CD14-positive monocyte (primary cell): ENCODE data around the gene NKAIN4. TPM values are rescaled to one million over a fixed set of nuclear protein-coding genes. Genes with fewer than 3 reads are reported as not detected.

Source experiments
- DNase-seq, 3 donors: peaks; one replicate each; pipeline ENCODE4 v3.0.0-alpha.2; 2011 to 2022
- H2AFZ ChIP-seq: 2 replicates; pipeline ENCODE4 v1.6.0; 2012; ENCODE audit warnings: mild to moderate bottlenecking, low read depth, low read length, inconsistent platforms; ENCODE audit not compliant: insufficient read depth, poor library complexity, severe bottlenecking
- H3K27ac ChIP-seq, 2 donors: 1 replicate in 1 of 2; 2 replicates in 1 of 2; pipeline ENCODE4 v1.5.1; 2012 to 2013; ENCODE audit warnings: low read length in 2 of 2, control low read depth in 1 of 2, inconsistent platforms in 1 of 2, low read depth in 1 of 2, mild to moderate bottlenecking in 1 of 2
- H3K27me3 ChIP-seq, 2 donors: one replicate each; pipeline versions ENCODE4 v1.6.0 to v1.6.1; 2011 to 2013; ENCODE audit warnings: low read length in 2 of 2; ENCODE audit not compliant: control insufficient read depth in 2 of 2, insufficient read depth in 2 of 2
- H3K36me3 ChIP-seq, 2 donors: replicated peaks in 1 of 2; 1 replicate in 1 of 2; 2 replicates in 1 of 2; pipeline versions ENCODE4 v1.5.1 to v1.6.1; 2012 to 2013; ENCODE audit warnings: low read length in 2 of 2, control low read depth in 1 of 2, inconsistent platforms in 1 of 2, mild to moderate bottlenecking in 1 of 2; ENCODE audit not compliant: insufficient read depth in 2 of 2, control insufficient read depth in 1 of 2
- H3K4me1 ChIP-seq, 2 donors: 1 replicate in 1 of 2; 2 replicates in 1 of 2; pipeline versions ENCODE4 v1.5.1 to v1.6.1; 2012 to 2013; ENCODE audit warnings: low read length in 2 of 2, control low read depth in 1 of 2, inconsistent platforms in 1 of 2, mild to moderate bottlenecking in 1 of 2, moderate library complexity in 1 of 2; ENCODE audit not compliant: insufficient read depth in 2 of 2, control insufficient read depth in 1 of 2
- H3K4me2 ChIP-seq: replicated peaks from 2 replicates; pipeline ENCODE3; 2012; ENCODE audit warnings: low read length, moderate library complexity, mild to moderate bottlenecking; ENCODE audit not compliant: poor library complexity, severe bottlenecking; ENCODE audit errors: extremely low read depth
- H3K4me3 ChIP-seq, 3 experiments: fragments of 200-600 bp in 1 of 3; sonication (generic) in 1 of 3; replicated peaks in 1 of 3; 1 replicate in 2 of 3; 2 replicates in 1 of 3; pipeline ENCODE4 v1.5.1; 2011 to 2013; ENCODE audit warnings: low read length in 3 of 3, mild to moderate bottlenecking in 3 of 3, control low read depth in 2 of 3, low read depth in 2 of 3, inconsistent platforms in 1 of 3, moderate library complexity in 1 of 3
- H3K79me2 ChIP-seq: 2 replicates; pipeline ENCODE4 v1.6.0; 2012; ENCODE audit warnings: mild to moderate bottlenecking, control low read depth, inconsistent platforms, low read length, moderate library complexity; ENCODE audit not compliant: insufficient read depth
- H3K9ac ChIP-seq: 2 replicates; pipeline ENCODE4 v1.6.0; 2017; ENCODE audit warnings: low read length, mild to moderate bottlenecking; ENCODE audit not compliant: insufficient read depth, poor library complexity, severe bottlenecking
- H3K9me3 ChIP-seq, 2 donors: replicated peaks in 1 of 2; 1 replicate in 1 of 2; 2 replicates in 1 of 2; pipeline versions ENCODE4 v1.5.1 to v1.6.1; 2012 to 2013; ENCODE audit warnings: low read length in 2 of 2, control low read depth in 1 of 2; ENCODE audit not compliant: control insufficient read depth in 1 of 2, insufficient read depth in 1 of 2
- H4K20me1 ChIP-seq: 2 replicates; pipeline ENCODE4 v1.6.0; 2012; ENCODE audit warnings: mild to moderate bottlenecking, low read length, control low read depth, moderate library complexity; ENCODE audit not compliant: insufficient read depth
- H3K27ac Mint-ChIP-seq, 7 donors: one replicate each; pipeline ENCODE4 v1.8.0; 2020; ENCODE audit warnings: mild to moderate bottlenecking in 7 of 7, mixed read lengths in 7 of 7, moderate library complexity in 6 of 7, inconsistent platforms in 2 of 7
- H3K27me3 Mint-ChIP-seq, 3 donors: one replicate each; pipeline ENCODE4 v1.8.0; 2021 to 2022; ENCODE audit warnings: low read depth in 3 of 3, mild to moderate bottlenecking in 3 of 3, mixed read lengths in 3 of 3, moderate library complexity in 3 of 3, inconsistent platforms in 1 of 3
- H3K36me3 Mint-ChIP-seq, 2 donors: one replicate each; pipeline ENCODE4 v1.8.0; 2020; ENCODE audit warnings: mixed read lengths in 2 of 2, inconsistent platforms in 1 of 2, mild to moderate bottlenecking in 1 of 2
- H3K4me1 Mint-ChIP-seq: one replicate; pipeline ENCODE4 v1.8.0; 2020; ENCODE audit warnings: mild to moderate bottlenecking, mixed read lengths
- H3K4me3 Mint-ChIP-seq, 2 donors: one replicate each; pipeline ENCODE4 v1.8.0; 2020; ENCODE audit warnings: mild to moderate bottlenecking in 2 of 2, mixed read lengths in 2 of 2, moderate library complexity in 1 of 2
- H3K9me3 Mint-ChIP-seq, 7 donors: one replicate each; pipeline ENCODE4 v1.8.0; 2020 to 2022; ENCODE audit warnings: mixed read lengths in 7 of 7, mild to moderate bottlenecking in 6 of 7, moderate library complexity in 6 of 7, inconsistent platforms in 2 of 7
- CTCF ChIP-seq: fragments of 200-600 bp; IDR thresholded peaks from one replicate; pipeline ENCODE4 v1.8.0; 2022; ENCODE audit warnings: antibody characterized with exemption, mild to moderate bottlenecking
- WGBS: methylation state at CpG from one replicate; pipeline ENCODE4 v1.1.5; 2013; ENCODE audit warnings: missing lambda C conversion rate; ENCODE audit not compliant: insufficient coverage; 5-methylcytosine and 5-hydroxymethylcytosine counted together
- intact Hi-C, 2 donors: fragments of 100-400 bp; cut with micrococcal nuclease; formaldehyde crosslinking; loops; one replicate each; pipeline versions ENCODE4 v1.15.0 to v1.15.1; 2023
- polyA plus RNA-seq, 3 donors: library from polyadenylated mRNA; depleted of rRNA in 1 of 3; unstranded in 2 of 3; stranded (reverse) in 1 of 3; fragments of 300-500 nt in 2 of 3; fragments of >200 nt in 1 of 3; fragmentation: Illumina TruSeq in 2 of 3; gene quantifications; 1 replicate in 2 of 3; 2 replicates in 1 of 3; pipeline ENCODE4 v1.2.3, GENCODE V29; 2012 to 2021

The NKAIN4 gene
- polyA plus RNA-seq, 3 donors: not detected

DNA sequence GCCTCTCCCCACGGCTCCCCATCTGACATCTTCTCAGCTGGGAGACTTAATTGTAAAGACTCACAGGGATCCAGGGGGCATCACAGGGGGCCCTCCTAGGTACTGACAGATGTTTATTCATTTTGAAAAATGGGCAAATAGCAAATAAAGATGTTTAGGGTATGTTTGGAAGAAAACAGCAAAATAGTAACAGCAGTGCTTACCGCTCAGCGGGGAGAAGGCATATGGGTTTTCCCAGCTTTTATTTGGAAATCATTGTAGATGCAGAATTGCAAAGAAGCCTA, 21.3 kb downstream of the NKAIN4 start:
- H3K9me3 Mint-ChIP-seq: peaks cover 0 to 2% (median 0%) of the 10 kb centered on the region in 7 donors
- Histone ChIP-seq H3K4me3 (no peak overlapping the region), H3K9ac (no peak overlapping the region), H3K27me3 (peaks cover 2 to 41% of the 10 kb centered on the region in 2 donors), H4K20me1 (no peaks in the 10 kb centered on the region), H2AFZ (no peak overlapping the region), H3K27ac (no peak overlapping the region), H3K36me3 (no peaks in the 10 kb centered on the region), H3K79me2 (no peaks in the 10 kb centered on the region), H3K4me1 (no peaks in the 10 kb centered on the region), H3K4me2 (no peak overlapping the region), H3K9me3 (no peaks in the 10 kb centered on the region)
- H3K36me3 Mint-ChIP-seq: no peaks in the 10 kb centered on the region
- 93% methylated on average over 2 of the region's 3 CpGs for WGBS
- H3K27ac Mint-ChIP-seq: no peak overlapping the region
- TF ChIP-seq CTCF: no peak
- H3K4me3 Mint-ChIP-seq: peak overlapping the region in 1 of 2 donors; percentile 26
- intact Hi-C loops: no loop called here
- H3K27me3 Mint-ChIP-seq: peaks cover 45 to 56% (median 47%) of the 10 kb centered on the region in 3 donors
- DNase-seq: no peak
- peaks cover 5% of the 10 kb centered on the region for H3K4me1 Mint-ChIP-seq

DNA sequence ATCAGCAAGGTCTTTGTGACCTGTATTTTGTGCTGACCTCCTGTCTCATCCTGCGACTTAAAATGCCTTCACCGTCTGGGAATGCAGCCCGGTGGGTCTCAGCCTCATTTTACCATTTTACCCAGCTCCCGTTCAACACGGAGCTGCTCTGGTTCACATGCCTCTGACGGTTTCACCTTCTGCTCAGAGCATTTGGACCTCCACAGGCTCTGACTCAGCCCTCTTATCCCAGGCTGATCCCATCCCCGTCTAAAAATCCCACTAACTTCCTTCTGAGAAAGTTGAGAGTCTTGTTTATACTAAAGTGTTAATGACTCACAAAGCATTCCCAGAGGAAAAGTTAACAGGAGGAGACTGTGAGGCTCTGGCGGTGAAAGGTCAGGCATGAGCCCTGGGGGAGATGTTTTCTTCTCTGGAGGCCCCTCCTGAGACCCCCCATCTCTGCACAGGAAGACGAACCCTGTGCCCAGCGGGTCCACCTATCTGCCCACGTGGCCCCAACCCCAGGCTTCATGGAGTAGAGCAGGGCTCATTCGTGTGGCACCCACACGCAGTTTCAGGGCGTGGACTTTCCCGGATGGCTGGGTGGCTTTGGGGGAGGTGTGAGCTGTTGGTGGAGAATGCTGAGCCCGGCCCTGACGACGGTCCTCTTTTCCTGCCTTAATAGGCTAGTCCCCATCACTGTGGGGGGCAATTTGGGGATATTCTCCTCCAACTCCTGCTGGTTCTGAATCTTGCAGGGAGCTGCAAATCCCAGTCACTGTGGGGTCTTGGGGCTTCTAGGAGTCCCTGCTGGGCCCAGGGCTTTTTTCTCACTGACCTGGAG, 21.8 kb downstream of the NKAIN4 start:
- peaks cover 0 to 2% (median 0%) of the 10 kb centered on the region in 7 donors for H3K9me3 Mint-ChIP-seq
- peaks cover 47 to 61% (median 47%) of the 10 kb centered on the region in 3 donors for H3K27me3 Mint-ChIP-seq
- Histone ChIP-seq H3K79me2 (no peaks in the 10 kb centered on the region), H3K27ac (no peak overlapping the region), H3K4me2 (no peak overlapping the region), H2AFZ (no peak overlapping the region), H3K36me3 (no peaks in the 10 kb centered on the region), H4K20me1 (no peaks in the 10 kb centered on the region), H3K9me3 (no peaks in the 10 kb centered on the region), H3K27me3 (peaks cover 2 to 41% of the 10 kb centered on the region in 2 donors), H3K4me3 (no peak overlapping the region), H3K4me1 (no peaks in the 10 kb centered on the region), H3K9ac (no peak overlapping the region)
- intact Hi-C loops: no loop called here
- no peak overlapping the region for H3K27ac Mint-ChIP-seq
- 70% methylated on average over 14 of the region's 18 CpGs for WGBS
- TF ChIP-seq CTCF: no peak
- peak overlapping the region in 1 of 2 donors; percentile 26 for H3K4me3 Mint-ChIP-seq
- DNase-seq: no peak
- H3K36me3 Mint-ChIP-seq: no peaks in the 10 kb centered on the region
- peaks cover 5% of the 10 kb centered on the region for H3K4me1 Mint-ChIP-seq
